ENCODE measurements around the gene MDH2.

DNA sequence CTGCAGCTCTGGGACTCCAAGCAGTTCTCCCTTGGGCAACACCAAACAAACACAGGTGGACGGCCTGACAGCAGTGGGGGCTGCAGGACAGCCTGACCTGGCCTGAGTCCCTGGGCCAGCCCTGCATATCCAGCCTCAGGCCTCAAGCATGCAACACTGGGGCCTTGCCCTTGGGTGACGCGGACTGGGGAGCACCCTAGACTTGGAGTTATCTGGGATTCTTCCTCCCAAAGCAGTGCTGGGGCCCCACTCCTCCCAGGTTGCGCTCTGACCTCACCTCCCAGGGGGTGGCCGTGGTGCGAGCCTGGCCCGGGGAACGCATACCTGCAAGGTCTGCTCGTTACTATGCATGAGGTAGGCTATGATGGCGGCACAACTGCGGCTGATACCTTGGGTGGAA, 47.3 kb upstream of the MDH2 start:
- TF ChIP-seq, protein P1, sequence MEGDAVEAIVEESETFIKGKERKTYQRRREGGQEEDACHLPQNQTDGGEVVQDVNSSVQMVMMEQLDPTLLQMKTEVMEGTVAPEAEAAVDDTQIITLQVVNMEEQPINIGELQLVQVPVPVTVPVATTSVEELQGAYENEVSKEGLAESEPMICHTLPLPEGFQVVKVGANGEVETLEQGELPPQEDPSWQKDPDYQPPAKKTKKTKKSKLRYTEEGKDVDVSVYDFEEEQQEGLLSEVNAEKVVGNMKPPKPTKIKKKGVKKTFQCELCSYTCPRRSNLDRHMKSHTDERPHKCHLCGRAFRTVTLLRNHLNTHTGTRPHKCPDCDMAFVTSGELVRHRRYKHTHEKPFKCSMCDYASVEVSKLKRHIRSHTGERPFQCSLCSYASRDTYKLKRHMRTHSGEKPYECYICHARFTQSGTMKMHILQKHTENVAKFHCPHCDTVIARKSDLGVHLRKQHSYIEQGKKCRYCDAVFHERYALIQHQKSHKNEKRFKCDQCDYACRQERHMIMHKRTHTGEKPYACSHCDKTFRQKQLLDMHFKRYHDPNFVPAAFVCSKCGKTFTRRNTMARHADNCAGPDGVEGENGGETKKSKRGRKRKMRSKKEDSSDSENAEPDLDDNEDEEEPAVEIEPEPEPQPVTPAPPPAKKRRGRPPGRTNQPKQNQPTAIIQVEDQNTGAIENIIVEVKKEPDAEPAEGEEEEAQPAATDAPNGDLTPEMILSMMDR (IDR thresholded peaks at IDR 0.05) = no peak
- no peak for TF ChIP-seq POLR2A (IDR thresholded peaks at IDR 0.05)
